ENCODE measurements around the gene CRELD2. TPM values are rescaled to one million over a fixed set of nuclear protein-coding genes. Genes with fewer than 3 reads are reported as not detected.

Gene CRELD2
- total RNA-seq, 6 experiments from 2014 or later, result 26.0 to 56.4 (median 47.8) TPM

DNA sequence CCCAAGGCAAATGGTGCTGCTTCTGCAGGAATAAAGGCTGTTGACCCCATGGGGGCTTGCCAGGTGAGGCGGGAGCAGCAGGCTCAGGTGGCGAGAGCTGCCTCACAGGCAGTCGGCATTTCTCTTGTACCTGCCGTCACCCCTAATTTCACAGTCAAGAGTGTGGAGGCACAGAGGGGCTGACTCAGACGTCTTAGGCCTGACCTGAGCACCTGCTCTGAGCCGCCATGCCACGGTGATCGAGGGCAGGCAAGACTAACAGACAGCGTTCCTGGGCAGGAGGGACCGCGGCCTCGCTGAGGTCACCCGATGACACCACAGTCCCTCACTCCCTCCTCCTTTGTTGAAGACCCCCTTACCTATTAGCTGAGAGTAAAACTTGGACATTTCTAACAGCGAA lies 5.4 kb upstream of the CRELD2 start:
- ATAC-seq (no peak), DNase-seq (peak in 1 of 3 donors; percentile 28)
- 100% methylated on average over 1 of the region's 14 CpGs for WGBS (ENCODE audit: insufficient coverage, low coverage, low lambda C conversion rate, missing lambda C conversion rate)
- intact Hi-C loops (cut with DNase I), result no loop called here
- Histone ChIP-seq H3K4me1 (peaks cover 0 to 7% (median 0%) of the 10 kb centered on the region in 4 donors), H3K9me3 (no peaks in the 10 kb centered on the region), H3K36me3 (peaks cover 0 to 19% (median 8%) of the 10 kb centered on the region in 4 donors), H3K27me3 (no peaks in the 10 kb centered on the region), H3K27ac (no peak overlapping the region), H3K4me3 (no peak overlapping the region)
- TF ChIP-seq POLR2A (IDR thresholded peaks at IDR 0.05), result no peak
- TF ChIP-seq, protein P1, sequence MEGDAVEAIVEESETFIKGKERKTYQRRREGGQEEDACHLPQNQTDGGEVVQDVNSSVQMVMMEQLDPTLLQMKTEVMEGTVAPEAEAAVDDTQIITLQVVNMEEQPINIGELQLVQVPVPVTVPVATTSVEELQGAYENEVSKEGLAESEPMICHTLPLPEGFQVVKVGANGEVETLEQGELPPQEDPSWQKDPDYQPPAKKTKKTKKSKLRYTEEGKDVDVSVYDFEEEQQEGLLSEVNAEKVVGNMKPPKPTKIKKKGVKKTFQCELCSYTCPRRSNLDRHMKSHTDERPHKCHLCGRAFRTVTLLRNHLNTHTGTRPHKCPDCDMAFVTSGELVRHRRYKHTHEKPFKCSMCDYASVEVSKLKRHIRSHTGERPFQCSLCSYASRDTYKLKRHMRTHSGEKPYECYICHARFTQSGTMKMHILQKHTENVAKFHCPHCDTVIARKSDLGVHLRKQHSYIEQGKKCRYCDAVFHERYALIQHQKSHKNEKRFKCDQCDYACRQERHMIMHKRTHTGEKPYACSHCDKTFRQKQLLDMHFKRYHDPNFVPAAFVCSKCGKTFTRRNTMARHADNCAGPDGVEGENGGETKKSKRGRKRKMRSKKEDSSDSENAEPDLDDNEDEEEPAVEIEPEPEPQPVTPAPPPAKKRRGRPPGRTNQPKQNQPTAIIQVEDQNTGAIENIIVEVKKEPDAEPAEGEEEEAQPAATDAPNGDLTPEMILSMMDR (IDR thresholded peaks at IDR 0.05), result no peak

DNA sequence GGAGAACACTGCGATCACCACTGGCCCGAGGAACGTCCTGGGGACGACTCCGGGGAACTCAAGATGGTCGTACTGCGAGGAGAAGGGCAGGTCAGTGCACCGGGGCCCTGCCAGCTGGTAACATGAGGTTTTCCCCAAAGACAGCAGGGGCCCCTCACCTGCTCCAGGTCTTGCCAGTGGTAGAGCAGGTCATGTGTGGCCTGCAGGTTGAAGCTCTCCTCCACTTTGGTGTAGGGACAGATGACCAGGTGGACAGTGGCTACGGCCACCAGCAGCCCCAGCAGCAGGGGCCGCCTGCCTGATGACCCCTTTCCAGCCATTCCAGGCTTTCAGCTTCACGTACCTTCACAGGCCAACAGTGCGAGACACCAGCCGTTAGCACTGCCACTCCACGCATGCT lies 5.0 kb upstream of the CRELD2 start:
- peaks cover 0 to 7% (median 0%) of the 10 kb centered on the region in 4 donors for H3K4me1 ChIP-seq
- 89% methylated on average over 8 of the region's 14 CpGs for WGBS (ENCODE audit: insufficient coverage, low coverage, low lambda C conversion rate, missing lambda C conversion rate)
- H3K27me3 ChIP-seq, result no peaks in the 10 kb centered on the region
- no peaks in the 10 kb centered on the region for H3K9me3 ChIP-seq
- peak in 1 of 3 donors; percentile 40 for DNase-seq
- no peak overlapping the region for H3K27ac ChIP-seq
- H3K36me3 ChIP-seq, result peaks cover 0 to 18% (median 8%) of the 10 kb centered on the region in 4 donors
- intact Hi-C loops (cut with DNase I), result no loop called here
- no peak for TF ChIP-seq POLR2A (IDR thresholded peaks at IDR 0.05)
- TF ChIP-seq, protein P1 (IDR thresholded peaks at IDR 0.05), result no peak
- H3K4me3 ChIP-seq, result no peak overlapping the region
- no peak for ATAC-seq

DNA sequence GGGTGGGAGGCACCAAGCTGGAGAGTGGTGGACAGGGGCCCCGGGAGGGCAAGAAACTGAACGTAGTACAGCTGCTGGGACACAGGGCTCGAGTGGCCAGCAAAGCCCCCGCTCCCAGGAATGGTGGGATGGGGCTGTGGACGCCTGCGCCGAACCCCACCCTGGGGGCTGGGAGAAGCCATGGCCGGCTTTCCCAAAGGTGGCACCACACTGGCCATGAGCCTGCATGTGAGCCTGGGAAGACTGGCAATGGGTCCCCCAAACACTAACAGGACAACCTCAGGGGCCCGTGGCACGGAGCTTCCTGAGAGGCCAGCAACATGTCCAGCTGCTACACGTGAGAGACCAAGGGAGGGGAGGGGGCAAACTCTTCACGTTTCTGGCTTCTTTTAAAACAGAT lies 4.2 kb upstream of the CRELD2 start:
- no peak overlapping the region for H3K27ac ChIP-seq
- no peaks in the 10 kb centered on the region for H3K27me3 ChIP-seq
- H3K4me1 ChIP-seq, result peaks cover 0 to 10% (median under 1%) of the 10 kb centered on the region in 4 donors
- intact Hi-C loops (cut with DNase I), result no loop called here
- no peaks in the 10 kb centered on the region for H3K9me3 ChIP-seq
- whole genome bisulfite sequencing (ENCODE audit: insufficient coverage, low coverage, low lambda C conversion rate, missing lambda C conversion rate), result 100% methylated on average over 1 of the region's 12 CpGs
- TF ChIP-seq POLR2A (IDR thresholded peaks at IDR 0.05), result no peak
- TF ChIP-seq, protein P1 (IDR thresholded peaks at IDR 0.05), result no peak
- no peak overlapping the region for H3K4me3 ChIP-seq
- no peak for ATAC-seq
- DNase-seq, result peak in 1 of 3 donors; percentile 19
- peaks cover 0 to 12% (median 7%) of the 10 kb centered on the region in 4 donors for H3K36me3 ChIP-seq

DNA sequence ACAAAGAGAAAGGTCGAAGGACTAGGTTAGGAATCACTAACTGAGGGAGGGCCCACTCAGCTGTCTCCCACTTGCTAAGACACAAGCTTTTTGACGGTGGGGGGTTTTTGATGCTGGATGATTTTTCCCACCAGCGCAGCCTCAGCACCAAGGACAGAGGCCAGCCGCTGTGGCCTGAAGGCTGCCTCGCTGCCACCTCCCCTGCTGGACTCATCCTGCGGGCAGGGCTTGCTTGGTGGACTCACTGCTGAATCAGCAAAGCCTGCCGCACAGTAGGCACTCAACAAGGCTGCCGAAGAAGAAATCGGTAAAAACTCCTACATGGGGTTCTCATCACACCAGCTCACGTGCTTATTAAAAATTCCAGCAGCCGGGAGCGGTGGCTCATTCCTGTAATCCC lies 2.8 kb upstream of the CRELD2 start:
- intact Hi-C loops (cut with DNase I), result no loop called here
- peaks cover 0 to 17% (median 4%) of the 10 kb centered on the region in 4 donors for H3K4me1 ChIP-seq
- H3K4me3 ChIP-seq, result no peak overlapping the region
- ATAC-seq (no peak), DNase-seq (peak in 2 of 3 donors; percentile 16 to 29)
- H3K27ac ChIP-seq, result no peak overlapping the region
- H3K27me3 ChIP-seq, result no peaks in the 10 kb centered on the region
- peaks cover 0 to 9% (median 5%) of the 10 kb centered on the region in 4 donors for H3K36me3 ChIP-seq
- WGBS (ENCODE audit: insufficient coverage, low coverage, low lambda C conversion rate, missing lambda C conversion rate), result 90% methylated on average over 2 of the region's 12 CpGs
- TF ChIP-seq, protein P1 (IDR thresholded peaks at IDR 0.05), result no peak
- TF ChIP-seq POLR2A (IDR thresholded peaks at IDR 0.05), result no peak
- H3K9me3 ChIP-seq, result no peaks in the 10 kb centered on the region
